ENCODE measurements around the gene HS3ST1.
"Not testable (repeated sequence)": the region's sequence is repeated elsewhere in the genome, so short reads cannot be mapped to it uniquely, and the experiment has no call there.

HS3ST1 gene

DNA sequence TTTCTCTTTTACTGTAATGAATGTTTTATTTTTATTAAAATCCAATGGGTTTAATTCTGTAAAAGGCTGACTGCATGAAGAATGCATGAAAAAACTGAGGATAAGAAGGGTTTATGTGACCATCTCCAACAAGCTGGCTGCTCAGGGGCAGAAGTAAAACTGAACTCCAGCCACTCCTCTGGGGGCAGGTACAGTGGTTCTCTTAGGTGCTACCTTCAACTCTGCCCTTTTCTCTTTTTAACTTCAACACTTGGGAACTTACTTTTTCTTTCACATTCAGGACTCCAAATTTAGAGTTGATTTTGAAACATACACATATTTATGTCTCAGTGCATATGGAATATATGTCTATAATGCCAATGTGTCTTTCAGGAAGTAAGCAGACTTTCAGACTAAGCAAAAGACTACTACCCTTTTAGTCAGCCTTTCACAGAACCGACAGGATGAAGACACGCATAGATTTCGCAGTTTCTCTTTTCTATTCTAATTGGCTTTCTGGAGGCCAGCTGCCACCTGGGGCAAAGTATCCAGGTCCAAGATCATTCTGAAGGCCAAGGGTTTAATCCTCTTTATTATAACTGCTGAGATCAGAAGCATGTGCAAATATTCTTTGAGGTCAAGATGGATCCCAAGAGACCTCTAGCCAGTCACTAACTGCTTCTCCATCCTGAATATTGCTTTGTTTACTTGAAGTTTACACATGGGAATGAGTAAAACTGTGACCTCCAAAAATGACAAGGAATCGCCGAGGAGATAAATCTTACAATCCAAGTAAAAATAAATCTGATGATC, 30.7 kb downstream of the HS3ST1 start:
- DNase-seq, result no peak

DNA sequence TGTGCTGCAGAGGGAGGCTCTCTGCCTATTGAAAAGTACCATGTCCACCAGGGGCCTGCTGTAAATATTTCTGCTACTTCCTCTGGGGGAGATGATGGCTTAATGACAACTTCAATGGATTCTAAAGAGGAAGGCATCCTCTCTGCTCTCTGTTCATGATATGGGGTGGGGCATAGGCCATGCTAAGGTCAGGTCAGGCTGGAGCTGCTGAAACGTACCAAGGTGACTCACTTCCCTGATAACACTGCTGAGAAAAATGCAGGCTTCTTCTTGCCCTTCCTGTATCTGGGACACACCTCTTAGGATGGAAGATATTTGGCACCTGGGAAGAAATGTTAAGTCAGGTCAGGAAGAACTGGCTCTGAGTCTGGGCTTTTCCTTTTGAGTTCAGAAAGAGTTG, 31.5 kb downstream of the HS3ST1 start:
- DNase-seq, result no peak

DNA sequence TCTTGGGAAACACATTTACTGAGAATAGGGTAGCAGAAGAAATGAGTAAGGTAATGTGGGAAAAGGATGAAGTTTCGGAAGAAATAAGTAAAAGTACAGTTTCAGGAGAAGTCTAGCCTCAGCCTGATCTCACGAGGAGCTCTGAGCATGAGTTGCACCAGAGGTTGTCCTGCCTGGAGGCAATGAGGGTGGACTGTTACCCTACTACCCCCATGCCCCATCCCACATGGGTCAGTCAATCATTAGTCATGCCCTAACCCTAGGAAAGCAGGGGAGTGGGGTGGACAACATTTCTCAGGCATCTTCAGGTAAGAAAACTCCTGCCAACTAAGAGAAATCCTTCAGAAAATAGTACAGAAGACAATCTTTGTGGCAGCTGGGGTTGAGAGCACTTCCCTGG, 35.1 kb downstream of the HS3ST1 start:
- DNase-seq, result no peak

DNA sequence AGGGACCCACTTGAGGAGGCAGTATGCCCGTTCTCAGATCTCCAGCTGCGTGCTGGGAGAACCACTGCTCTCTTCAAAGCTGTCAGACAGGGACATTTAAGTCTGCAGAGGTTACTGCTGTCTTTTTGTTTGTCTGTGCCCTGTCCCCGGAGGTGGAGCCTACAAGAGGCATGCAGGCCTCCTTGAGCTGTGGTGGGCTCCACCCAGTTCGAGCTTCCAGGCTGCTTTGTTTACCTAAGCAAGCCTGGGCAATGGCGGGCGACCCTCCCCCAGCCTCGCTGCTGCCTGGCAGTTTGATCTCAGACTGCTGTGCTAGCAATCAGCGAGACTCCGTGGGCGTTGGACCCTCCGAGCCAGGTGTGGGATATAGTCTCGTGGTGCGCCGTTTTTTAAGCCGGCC, 44.6 kb downstream of the HS3ST1 start:
- not testable (repeated sequence) for DNase-seq

DNA sequence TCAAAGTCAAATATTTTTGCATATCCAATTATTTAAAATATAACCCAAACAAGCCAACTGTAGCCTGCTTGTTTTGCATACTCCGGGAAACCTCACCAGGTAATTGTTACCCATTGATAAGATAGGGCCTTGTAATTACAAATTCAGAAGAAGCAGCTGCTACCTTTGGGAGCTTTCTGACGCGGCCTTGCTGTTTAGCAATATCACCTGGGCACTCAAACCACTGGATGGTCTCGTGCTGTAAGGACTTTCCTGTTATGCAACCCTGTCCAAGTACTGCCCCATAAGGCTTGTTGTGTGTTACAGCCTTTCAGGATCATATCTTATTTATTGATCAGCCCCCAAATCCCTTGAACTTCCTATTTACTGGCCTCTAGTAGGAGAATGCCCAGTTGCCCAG, 52.1 kb downstream of the HS3ST1 start:
- DNase-seq, result no peak

DNA sequence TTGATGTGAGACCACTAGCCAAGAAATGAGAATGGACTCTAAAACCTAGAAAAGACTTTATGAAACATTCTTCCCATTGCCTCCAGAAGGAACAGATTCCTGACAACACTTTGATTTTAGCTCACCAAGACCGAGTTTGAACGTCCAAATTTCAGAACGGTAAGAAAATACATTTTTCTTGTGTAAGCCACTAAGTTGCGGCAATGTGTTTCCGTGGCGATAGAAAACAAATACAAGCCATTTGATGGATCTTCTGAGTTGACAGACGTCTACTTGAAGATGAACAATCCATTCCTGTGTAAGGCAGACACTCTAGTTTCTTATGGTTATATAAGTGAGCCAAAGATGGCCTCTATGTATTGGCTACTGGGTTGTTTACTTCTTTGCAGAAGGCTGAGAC, 52.5 kb downstream of the HS3ST1 start:
- no peak for DNase-seq

DNA sequence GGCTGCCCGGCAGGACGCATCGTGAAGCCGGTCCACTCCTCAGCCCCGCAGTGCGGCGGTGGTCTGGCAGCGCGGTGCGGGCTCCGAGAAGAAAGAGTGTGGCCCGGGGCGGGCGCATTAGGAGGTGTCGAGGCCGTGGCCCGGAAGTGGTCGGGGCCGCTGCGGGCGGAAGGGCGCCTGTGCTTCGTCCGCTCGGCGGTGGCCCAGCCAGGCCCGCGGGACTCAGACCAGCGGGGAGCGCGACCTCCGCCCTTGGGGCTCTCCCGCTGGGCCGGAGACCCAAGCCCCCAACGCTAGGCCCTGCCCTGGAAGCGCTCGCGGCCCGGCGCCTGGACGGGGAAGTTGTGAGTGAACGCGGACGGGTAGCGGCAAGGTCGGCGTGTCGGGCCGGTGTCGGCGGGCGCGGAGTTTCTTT, 60.0 kb downstream of the HS3ST1 start:
- no peak for DNase-seq

DNA sequence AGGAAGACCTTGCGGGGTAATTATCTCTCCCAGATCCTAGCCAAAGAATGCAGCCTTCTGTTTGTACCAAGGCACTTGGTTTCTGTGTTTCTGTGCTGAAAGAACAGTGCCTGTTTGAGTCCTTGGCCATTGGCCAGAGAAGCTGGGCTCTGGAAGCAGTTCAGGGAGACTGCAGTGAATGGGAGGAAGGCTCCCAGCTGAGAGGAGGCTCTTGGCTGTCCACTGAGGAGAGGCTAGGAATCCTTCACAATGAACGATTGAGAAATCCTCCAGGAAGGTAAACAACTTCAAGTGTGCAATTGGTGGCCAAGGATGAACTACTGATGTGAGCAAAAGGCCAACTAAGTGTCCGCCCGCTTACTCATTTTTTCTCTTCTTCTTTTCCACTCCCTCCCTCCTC, 61.3 kb downstream of the HS3ST1 start:
- DNase-seq, result no peak

DNA sequence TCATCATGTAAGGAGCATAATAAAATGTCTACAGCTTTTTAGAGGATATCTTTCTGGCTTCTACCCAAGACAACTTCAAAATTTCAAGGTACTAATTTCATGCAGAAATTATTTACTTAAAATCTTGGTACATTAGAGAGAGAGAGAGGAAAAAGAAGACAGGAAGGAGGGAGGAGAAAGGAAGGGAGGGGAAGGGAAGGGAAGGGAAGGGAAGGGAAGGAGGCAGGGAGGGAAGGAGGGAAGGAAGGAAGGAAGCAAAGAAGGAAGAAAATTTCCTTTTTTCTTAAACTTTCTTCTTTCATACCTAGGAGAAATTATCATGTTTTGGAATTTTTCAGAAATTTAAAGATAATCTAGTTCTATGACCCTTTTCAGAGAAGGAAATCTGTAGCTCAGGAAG, 61.8 kb downstream of the HS3ST1 start:
- no peak for DNase-seq

DNA sequence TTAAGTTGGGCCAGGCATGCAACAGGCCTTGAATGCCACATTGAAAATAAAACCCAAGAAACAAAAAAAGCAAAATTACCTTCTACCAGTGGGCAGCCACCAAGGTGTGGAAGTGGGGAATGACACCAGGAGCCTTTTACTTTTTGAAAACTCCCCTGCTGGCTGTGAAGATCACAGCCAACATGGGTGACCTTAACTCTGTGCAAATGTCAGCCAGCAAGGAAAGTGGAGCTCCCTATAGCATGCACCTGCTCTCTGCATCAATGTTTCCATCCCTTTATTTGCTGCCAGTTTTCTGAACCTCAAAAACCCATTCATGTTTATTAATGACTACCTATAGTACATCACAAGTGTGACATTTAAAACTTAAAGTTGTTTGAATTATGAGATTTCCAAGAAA, 63.7 kb downstream of the HS3ST1 start:
- no peak for DNase-seq

DNA sequence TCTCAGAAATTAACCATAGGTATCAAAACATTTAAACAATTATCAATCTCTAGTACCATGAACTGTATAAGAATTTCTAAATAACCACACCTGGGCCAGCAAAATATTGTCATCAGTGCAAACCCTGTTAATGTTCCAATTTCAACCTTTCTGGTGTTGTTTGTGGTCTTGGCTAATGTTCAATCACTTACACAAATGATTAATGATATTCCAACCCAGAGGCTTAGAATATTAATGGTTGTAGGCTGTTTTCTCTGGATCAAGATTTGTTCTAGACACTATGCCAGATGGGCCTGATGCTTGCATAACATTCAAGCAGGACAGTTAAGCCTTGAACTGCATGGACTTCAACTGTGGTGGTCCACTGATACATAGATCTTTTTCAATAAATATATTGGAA, 69.1 kb downstream of the HS3ST1 start:
- DNase-seq, result no peak

DNA sequence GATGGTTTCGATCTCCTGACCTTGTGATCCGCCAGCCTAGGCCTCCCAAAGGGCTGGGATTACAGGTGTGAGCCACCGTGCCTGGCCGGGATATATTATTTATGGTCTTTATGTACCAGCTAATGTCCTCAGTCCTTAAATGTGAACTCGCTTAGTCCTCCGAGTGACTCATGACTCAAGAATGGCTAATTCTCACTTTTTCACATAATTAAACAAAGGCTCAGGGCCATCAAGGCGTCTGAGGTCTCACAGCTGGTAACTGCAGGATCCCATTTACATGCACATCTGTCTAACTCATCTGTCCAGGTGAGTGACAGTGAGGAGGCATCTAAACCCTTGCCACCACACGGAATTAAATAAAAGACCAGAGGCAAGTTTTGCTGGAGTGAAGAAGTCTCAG, 73.5 kb downstream of the HS3ST1 start:
- no peak for DNase-seq

DNA sequence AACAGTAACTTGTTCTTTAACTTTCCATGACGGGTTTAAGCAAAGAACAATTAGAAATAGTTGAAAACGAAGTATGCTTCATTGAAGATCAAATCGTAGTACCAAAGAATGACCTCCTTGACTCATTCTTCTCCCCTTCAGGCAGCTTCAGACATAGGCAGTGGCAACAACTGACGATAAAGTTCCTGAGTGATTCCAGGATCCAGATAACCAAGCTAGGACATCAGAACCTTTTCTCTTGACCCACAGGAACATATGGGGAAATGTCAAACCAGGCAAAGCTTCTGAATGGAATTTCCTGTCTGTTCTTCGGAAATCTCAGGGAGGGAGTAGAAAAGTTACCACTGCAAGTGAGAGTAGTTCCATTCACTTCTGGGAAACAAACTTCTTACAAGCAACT, 74.2 kb downstream of the HS3ST1 start:
- no peak for DNase-seq

DNA sequence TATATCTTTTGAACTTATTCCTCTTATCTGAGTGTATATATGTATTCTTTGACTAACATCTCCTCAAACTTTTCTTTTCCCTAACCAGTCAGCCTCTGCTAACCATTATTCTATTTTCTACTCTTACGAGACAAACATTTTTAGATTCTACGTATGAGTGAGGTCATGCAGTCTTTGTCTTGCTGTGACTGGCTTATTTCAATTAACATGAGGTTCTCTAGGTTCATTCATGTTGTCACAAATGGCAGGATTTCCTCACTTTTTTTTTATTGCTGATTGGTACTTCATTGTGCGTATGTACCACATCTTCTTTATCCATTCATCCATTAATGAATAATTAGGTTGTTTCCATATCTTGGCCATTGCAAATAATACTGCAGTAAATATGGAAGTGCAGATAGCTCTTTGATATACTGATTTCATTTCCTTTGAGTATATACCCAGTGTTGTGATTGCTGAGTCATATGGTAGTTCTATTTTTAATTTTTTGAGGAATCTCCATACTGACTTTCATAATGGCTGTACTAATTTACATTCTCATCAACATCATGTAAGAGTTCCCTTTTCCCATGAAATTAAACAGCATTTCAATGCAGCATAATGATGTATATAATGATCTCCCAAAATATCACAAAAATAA, 80.1 kb downstream of the HS3ST1 start:
- no peak for DNase-seq

DNA sequence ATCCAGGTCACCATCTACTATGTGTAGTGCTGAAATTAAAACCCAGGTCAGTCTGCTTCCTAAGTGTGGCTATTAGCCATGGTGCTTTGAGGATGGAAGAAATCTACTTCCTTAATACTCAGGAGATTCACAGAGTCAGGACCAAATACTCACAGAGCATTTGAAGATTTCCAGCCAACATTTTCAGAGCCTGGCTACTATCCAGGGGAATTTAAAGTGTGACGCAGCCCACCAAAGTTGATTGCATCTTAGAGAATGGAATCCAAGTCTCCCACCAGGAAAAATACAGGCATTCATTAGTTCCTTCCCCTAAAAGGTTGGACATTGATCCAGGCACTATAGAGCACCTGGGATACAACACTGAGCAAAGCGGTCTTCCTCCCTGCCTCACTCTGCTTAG, 83.8 kb downstream of the HS3ST1 start:
- no peak for DNase-seq

DNA sequence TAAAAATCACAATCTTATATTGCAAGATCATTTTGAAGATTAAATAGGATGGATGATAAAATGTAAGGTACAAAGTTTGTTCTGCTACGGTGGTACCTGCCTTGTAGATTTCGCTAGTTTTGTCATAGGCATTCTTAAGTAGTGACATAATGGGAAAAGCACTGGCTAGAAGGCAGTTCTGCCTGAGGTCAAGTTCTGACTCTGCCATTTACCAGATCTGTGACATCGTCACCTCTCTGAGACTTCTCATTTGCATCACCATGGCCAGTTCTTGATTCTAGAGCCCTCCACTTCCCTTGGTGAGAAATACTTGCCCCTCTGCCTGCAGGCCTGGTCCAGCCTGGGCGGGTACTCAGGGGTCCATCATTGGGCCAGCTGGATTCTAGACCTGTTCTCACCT, 85.2 kb downstream of the HS3ST1 start:
- no peak for DNase-seq
